Prostate gland (tissue), 2 donors: Measurements from ENCODE around the gene MTG1.

Source experiments
- POLR2A ChIP-seq: fragments of 450-650 bp; IDR thresholded peaks from one replicate; pipeline ENCODE4 v1.6.1; 2016; ENCODE audit warnings: antibody characterized with exemption, mild to moderate bottlenecking
- TF ChIP-seq, protein P1 (sequence below), 4 experiments: fragments of 200-600 bp in 2 of 4; fragments of 450-650 bp in 2 of 4; sonication (generic) in 2 of 4; IDR thresholded peaks; 1 replicate in 3 of 4; 2 replicates in 1 of 4; pipeline ENCODE4 v1.5.1; 2016 to 2019; ENCODE audit warnings: antibody characterized with exemption in 4 of 4, mild to moderate bottlenecking in 2 of 4, moderate library complexity in 2 of 4

DNA sequence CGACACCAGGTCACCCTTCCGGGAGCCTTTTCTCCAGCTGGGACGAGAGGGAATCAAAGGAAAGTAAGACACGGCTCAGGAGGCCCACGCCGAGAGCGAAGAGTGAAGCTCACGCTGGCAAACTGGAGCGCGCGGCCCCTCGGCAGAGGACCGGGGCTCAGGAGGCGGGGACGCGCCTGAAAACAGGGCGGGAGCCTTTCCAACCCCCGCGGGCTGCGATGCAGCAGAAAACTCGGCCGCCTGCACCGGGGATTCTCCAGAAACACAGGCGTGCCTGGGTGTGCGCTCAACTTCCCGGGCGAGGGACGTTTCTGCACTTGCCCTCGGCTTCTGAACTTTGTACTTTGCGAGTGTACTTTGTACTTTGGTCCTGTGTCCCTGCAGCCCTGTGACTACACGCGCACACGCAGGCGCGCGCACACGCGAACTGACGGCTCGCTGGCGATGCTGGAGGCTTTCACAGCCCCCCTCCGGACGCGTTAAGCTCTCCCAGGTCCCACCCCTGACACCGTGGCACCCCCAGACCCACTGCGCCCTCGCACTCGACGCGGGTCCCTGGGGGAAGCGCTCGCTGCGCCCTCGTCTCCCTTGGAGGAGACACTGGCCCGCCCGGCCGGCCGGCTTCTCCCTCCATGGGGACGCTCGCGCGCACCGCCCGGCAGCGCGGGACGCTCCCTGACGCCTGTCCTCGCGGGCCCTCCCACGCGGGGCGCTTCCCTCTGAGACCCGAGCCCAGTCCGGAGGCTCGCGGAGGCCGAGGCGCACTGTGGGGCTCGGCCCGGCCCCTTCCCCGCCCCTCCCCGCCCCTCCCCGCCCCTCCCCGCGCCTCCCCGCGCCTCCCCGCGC is 15.5 kb upstream of the MTG1 start:
- TF ChIP-seq POLR2A, result peak; percentile 33
- TF ChIP-seq, protein P1, sequence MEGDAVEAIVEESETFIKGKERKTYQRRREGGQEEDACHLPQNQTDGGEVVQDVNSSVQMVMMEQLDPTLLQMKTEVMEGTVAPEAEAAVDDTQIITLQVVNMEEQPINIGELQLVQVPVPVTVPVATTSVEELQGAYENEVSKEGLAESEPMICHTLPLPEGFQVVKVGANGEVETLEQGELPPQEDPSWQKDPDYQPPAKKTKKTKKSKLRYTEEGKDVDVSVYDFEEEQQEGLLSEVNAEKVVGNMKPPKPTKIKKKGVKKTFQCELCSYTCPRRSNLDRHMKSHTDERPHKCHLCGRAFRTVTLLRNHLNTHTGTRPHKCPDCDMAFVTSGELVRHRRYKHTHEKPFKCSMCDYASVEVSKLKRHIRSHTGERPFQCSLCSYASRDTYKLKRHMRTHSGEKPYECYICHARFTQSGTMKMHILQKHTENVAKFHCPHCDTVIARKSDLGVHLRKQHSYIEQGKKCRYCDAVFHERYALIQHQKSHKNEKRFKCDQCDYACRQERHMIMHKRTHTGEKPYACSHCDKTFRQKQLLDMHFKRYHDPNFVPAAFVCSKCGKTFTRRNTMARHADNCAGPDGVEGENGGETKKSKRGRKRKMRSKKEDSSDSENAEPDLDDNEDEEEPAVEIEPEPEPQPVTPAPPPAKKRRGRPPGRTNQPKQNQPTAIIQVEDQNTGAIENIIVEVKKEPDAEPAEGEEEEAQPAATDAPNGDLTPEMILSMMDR (IDR thresholded peaks at IDR 0.05), result no peak
